T-cell (primary cell): ENCODE results near the gene NACAD. TPM values are rescaled to one million over a fixed set of nuclear protein-coding genes. Genes with fewer than 3 reads are reported as not detected.

Experiments used
- ATAC-seq, 4 experiments: fragments of 200-7000 bp in 3 of 4; fragments of 150-1000 bp in 1 of 4; cut with Tn5 transposase; replicated peaks in 1 of 4; 1 replicate in 3 of 4; 2 replicates in 1 of 4; pipeline ENCODE4 v1.10.0; 2021; ENCODE audit warnings: moderate library complexity in 3 of 4, mild to moderate bottlenecking in 2 of 4, moderate number of reproducible peaks in 1 of 4
- CTCF ChIA-PET, 2 donors: fragments of 300-600 bp; sonication (Branson Sonifier 250); formaldehyde crosslinking; loops; one replicate each; lab custom pipeline; 2022; ENCODE audit warnings: antibody characterized with exemption in 2 of 2; lab: Charles Lee
- POLR2A ChIA-PET, 2 donors: fragments of 300-600 bp; sonication (Branson Sonifier 250); formaldehyde crosslinking; loops; one replicate each; lab custom pipeline; 2022; ENCODE audit warnings: antibody characterized with exemption in 2 of 2; lab: Charles Lee
- DNase-seq, 35 experiments: peaks; one replicate each; pipeline versions ENCODE4 v3.0.0 to v3.0.0-alpha.2; 2013 to 2023
- H3K27ac ChIP-seq: one replicate; pipeline ENCODE4 v1.5.1; 2013; ENCODE audit warnings: low read length
- H3K27me3 ChIP-seq, 2 experiments: replicated peaks in 1 of 2; 1 replicate in 1 of 2; 2 replicates in 1 of 2; pipeline versions ENCODE4 v1.6.1 to v1.7.0; 2013; ENCODE audit warnings: low read length in 1 of 2, mixed read lengths in 1 of 2; ENCODE audit not compliant: control insufficient read depth in 2 of 2, insufficient read depth in 2 of 2; ENCODE audit errors: extremely low read depth in 1 of 2
- H3K36me3 ChIP-seq, 2 donors: 1 replicate in 1 of 2; 2 replicates in 1 of 2; pipeline versions ENCODE4 v1.6.1 to v1.7.0; 2013; ENCODE audit warnings: low read length in 1 of 2; ENCODE audit not compliant: control insufficient read depth in 2 of 2, insufficient read depth in 1 of 2; ENCODE audit errors: extremely low read depth in 1 of 2
- H3K4me1 ChIP-seq, 2 experiments: 1 replicate in 1 of 2; 2 replicates in 1 of 2; pipeline versions ENCODE4 v1.6.1 to v1.7.0; 2013; ENCODE audit warnings: low read length in 2 of 2, mixed read lengths in 1 of 2; ENCODE audit not compliant: insufficient read depth in 2 of 2, control insufficient read depth in 1 of 2; ENCODE audit errors: extremely low read depth in 1 of 2
- H3K4me3 ChIP-seq, 2 donors: 1 replicate in 1 of 2; 2 replicates in 1 of 2; pipeline versions ENCODE4 v1.5.1 to v1.7.0; 2013; ENCODE audit warnings: mild to moderate bottlenecking in 2 of 2, low read length in 1 of 2, moderate library complexity in 1 of 2; ENCODE audit not compliant: control insufficient read depth in 1 of 2; ENCODE audit errors: extremely low read depth in 1 of 2
- H3K9me3 ChIP-seq: 2 replicates; pipeline ENCODE4 v1.7.0; 2013
- H3K27ac Mint-ChIP-seq, 2 donors: one replicate each; pipeline ENCODE4 v1.8.0; 2020 to 2021; ENCODE audit warnings: mild to moderate bottlenecking in 2 of 2, mixed read lengths in 2 of 2
- H3K27me3 Mint-ChIP-seq, 2 donors: one replicate each; pipeline ENCODE4 v1.8.0; 2021 to 2022; ENCODE audit warnings: mixed read lengths in 2 of 2
- H3K36me3 Mint-ChIP-seq: one replicate; pipeline ENCODE4 v1.8.0; 2021; ENCODE audit warnings: mixed read lengths
- H3K4me1 Mint-ChIP-seq, 3 donors: one replicate each; pipeline ENCODE4 v1.8.0; 2020 to 2022; ENCODE audit warnings: mixed read lengths in 3 of 3, mild to moderate bottlenecking in 1 of 3
- H3K4me3 Mint-ChIP-seq, 3 donors: one replicate each; pipeline ENCODE4 v1.8.0; 2020 to 2022; ENCODE audit warnings: mild to moderate bottlenecking in 3 of 3, mixed read lengths in 3 of 3, moderate library complexity in 3 of 3
- H3K9me3 Mint-ChIP-seq, 3 donors: one replicate each; pipeline ENCODE4 v1.8.0; 2020 to 2022; ENCODE audit warnings: mixed read lengths in 3 of 3
- WGBS: methylation state at CpG from one replicate; pipeline ENCODE4 v1.1.5; 2013; ENCODE audit warnings: missing lambda C conversion rate; ENCODE audit not compliant: insufficient coverage; 5-methylcytosine and 5-hydroxymethylcytosine counted together
- total RNA-seq, 35 experiments: library from RNA in 6 of 35; stranded (reverse) in 6 of 35; fragments of 120-200 nt in 1 of 35; gene quantifications; one replicate each; pipeline versions ENCODE4 v1.2.1 to v1.2.4 and lab custom pipeline; 2013 to 2026

NACAD gene
- total RNA-seq, 5 donors from 2014 or later (not counting 1 experiment from before 2014, with no cell fraction given): 0.10 to 1.6 (median 0.20) TPM

DNA sequence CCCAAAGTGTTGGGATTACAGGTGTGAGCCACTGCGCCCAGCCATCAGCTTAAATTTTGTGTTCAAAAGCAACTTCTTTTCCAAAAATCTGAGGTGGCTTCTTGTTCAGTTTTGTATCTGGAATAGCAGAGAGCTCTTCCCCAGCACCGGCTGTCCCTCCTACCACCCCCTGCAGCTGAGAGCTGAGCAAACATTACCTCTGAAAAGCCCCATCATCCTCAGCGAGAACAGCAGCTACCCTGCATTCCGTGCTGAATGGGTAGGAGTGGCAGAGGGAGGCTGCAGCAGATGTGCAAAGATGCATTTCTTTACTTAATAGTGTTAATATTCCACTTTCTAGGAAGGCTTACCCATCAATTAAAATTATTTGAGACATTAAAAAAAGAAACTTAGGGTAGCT lies 56.9 kb downstream of the NACAD start:
- ATAC-seq (no peak), DNase-seq (peak in 1 of 35 experiments; percentile 18)
- Mint-ChIP-seq H3K9me3 (no peaks in the 10 kb centered on the region), H3K27me3 (no peaks in the 10 kb centered on the region), H3K36me3 (peaks cover 38% of the 10 kb centered on the region), H3K4me3 (peak overlapping the region; percentile 69 to 91 (median 74)), H3K27ac (peak overlapping the region; percentile 89 to 90), H3K4me1 (peaks cover 72 to 88% (median 78%) of the 10 kb centered on the region in 3 donors)
- H3K27ac ChIP-seq: peak overlapping the region; percentile 11
- WGBS: no CpG with 5 or more reads among the region's 4 CpGs
- peak overlapping the region; percentile 12 to 49 for H3K4me3 ChIP-seq
- CTCF ChIA-PET: interaction anchor here in 1 of 2 donors (1.0 kb wide), 1 partner anchor 59 kb away, joined by 4 read pairs; no protein-coding TSS in a partner anchor
- POLR2A ChIA-PET: interaction anchor here in 1 of 2 donors (0.7 to 1.0 kb wide), 2 partner anchors 10 to 35 kb away, joined by 3 to 6 read pairs; no protein-coding TSS in a partner anchor
- no peaks in the 10 kb centered on the region for H3K27me3 ChIP-seq
- peaks cover 2 to 23% of the 10 kb centered on the region in 2 donors for H3K36me3 ChIP-seq
- no peaks in the 10 kb centered on the region for H3K9me3 ChIP-seq
- peaks cover 50 to 85% of the 10 kb centered on the region in 2 experiments for H3K4me1 ChIP-seq

Other genes starting within 250 kb of the NACAD start
- 100 to 1,000 TPM; 151 to 177 (median 158) TPM for gene H2AZ2, start 240.9 kb downstream of the NACAD start, total RNA-seq
- gene PURB, start 203.4 kb downstream of the NACAD start, total RNA-seq: 10 to 100 TPM; 19.5 to 29.8 (median 20.1) TPM
- gene MYO1G, start 110.0 kb downstream of the NACAD start, total RNA-seq: 100 to 1,000 TPM; 183 to 272 (median 192) TPM
- gene CCM2, start 88.8 kb downstream of the NACAD start, total RNA-seq: 100 to 1,000 TPM in 4 of 5 donors, 10 to 100 TPM in 1; 88.6 to 190 (median 167) TPM
- 100 to 1,000 TPM in 4 of 5 donors, 10 to 100 TPM in 1; 94.3 to 142 (median 122) TPM for gene TBRG4, start 22.7 kb upstream of the NACAD start, total RNA-seq
- gene RAMP3, start 68.8 kb upstream of the NACAD start, total RNA-seq: under 1 TPM in 4 of 5 donors, not detected in 1; 0.19 to 0.63 (median 0.45) TPM